Measurements from ENCODE around the gene BEAN1.

The BEAN1 gene

DNA sequence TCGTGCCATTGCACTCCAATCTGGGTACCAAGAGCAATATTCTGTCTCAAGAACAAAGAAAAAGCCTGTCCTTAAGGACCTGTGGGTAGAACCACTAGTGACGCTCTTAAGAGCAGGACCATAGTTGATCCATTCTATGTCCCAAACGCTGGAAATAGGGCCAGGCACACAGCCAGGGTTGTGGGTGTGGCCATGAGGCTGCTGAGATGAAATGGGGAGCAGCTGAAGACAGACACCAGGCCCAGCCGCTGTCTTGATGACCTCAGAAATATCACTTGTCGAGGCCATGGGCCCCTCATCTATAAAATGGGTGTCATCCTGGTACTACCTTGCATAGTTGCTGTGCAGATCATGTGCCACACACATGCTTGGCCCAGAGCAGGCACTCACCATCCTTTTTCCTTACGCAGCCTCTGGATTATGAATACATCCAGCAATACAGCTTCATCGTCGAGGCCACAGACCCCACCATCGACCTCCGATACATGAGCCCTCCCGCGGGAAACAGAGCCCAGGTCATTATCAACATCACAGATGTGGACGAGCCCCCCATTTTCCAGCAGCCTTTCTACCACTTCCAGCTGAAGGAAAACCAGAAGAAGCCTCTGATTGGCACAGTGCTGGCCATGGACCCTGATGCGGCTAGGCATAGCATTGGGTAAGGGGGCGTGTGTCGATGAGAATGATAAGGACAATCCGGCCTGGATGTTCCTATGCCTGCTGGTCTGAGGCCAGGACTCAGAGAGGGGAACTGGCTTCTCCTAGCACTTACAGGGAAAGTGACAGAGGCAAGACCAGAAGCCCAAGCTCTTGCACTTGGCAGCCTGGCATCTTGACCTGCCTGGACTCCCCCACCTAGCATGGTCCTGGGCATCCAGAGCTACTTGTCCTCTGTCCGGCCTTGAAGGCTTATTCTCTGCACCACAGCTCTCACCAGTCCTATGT is 35.1 kb upstream of the BEAN1 start:
- in situ Hi-C loops (cut with MboI; ENCODE audit: low sequenced_read_pairs): no loop called here

DNA sequence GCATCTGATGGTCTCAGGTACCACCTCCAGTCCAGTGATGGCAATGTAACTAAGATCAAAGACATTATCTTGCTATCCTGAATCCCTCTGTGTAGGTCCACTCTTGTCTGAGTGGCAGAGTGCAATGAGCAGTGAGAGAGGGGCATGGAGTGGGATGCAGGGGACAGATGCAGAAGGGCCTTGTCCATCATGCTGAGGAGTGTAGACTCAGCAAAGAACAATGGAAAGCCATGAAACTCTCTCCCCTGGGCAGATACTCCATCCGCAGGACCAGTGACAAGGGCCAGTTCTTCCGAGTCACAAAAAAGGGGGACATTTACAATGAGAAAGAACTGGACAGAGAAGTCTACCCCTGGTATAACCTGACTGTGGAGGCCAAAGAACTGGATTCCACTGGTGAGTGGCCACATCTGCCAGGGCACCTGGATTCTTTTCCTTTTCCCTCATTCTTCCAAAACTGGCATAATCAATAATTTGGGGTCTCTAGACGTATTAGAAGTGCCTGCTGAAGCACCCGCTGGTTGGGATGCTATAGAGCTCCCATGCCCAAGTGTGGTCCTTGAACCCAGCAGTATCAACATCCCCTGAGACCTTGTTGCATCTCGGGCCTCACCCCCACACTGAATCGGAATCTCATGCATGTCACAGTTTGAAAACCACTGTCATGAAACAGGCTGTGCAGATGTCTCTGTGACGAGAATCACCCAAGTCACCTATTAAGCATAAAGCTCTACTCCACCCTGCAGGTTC is 31.1 kb upstream of the BEAN1 start:
- in situ Hi-C loops (cut with MboI; ENCODE audit: low sequenced_read_pairs): no loop called here

DNA sequence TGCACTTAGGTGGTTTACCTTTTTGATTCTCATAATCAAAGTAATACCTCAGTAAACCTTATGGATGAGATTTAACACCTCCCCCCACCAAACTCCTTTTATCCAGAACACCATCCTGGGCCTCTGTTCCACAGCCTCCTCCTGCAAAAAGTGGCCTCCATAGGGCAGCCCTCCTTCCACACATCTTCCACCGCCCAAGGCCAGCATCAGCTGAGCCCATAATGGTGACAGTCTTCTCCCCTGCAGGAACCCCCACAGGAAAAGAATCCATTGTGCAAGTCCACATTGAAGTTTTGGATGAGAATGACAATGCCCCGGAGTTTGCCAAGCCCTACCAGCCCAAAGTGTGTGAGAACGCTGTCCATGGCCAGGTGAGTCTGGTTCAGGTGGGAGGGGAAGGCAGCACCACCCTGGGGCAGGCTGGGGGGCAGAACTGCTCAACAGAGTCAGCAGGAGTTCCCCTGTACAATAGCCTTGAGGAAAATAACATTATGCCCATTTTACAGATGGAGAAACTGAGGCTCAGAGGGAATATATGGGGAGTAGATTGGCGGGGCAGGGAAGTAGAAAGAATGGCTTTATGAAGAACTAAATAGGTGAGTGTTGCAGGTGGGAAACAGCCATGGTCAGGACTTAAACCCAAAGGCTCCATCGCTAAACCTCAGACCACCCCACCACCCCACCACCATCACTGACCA is 29.2 kb upstream of the BEAN1 start:
- in situ Hi-C loops (cut with MboI; ENCODE audit: low sequenced_read_pairs): no loop called here

DNA sequence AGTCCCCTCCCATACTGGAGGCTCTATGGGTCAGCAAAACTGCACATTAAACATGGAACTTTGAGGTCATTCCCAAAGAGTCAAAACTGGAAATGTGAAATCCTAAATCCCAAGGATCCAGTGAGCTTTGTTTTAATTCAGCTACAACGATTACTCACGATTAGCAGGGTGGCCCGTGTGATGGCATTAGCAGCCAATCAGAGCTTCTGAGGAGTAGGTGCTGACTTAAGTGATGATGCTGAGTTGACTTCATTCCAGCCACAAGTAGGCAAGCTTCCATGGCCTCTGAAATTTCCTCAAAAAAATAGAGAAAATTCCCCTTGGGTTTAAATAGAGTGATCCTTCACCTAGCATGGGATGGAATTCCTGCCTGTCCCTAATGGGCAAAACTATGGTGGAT is 28.1 kb upstream of the BEAN1 start:
- in situ Hi-C loops (cut with MboI; ENCODE audit: low sequenced_read_pairs): no loop called here

DNA sequence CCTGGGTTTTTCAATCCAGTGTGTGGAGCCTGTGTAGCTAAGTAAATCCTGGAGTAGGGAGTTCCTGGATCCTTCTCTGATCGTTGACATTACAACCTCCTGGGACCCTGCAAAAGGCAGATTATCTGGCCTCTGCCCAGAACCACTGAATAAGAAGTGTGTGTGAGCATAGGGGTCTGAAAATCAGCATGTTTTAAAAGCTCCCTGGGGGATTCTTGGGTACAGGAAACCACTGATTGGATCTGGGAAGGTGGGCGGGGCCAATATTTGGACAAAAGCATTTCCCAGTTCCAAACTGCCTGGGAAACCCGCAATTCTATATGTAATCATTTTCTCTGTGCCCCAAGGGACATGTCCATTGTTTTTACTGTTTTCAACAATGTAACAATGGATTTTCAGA is 27.2 kb upstream of the BEAN1 start:
- in situ Hi-C loops (cut with MboI; ENCODE audit: low sequenced_read_pairs): loop anchor here (10.0 kb wide), 1 partner anchor 205 kb away; the partner anchor contains the start of gene CMTM3

DNA sequence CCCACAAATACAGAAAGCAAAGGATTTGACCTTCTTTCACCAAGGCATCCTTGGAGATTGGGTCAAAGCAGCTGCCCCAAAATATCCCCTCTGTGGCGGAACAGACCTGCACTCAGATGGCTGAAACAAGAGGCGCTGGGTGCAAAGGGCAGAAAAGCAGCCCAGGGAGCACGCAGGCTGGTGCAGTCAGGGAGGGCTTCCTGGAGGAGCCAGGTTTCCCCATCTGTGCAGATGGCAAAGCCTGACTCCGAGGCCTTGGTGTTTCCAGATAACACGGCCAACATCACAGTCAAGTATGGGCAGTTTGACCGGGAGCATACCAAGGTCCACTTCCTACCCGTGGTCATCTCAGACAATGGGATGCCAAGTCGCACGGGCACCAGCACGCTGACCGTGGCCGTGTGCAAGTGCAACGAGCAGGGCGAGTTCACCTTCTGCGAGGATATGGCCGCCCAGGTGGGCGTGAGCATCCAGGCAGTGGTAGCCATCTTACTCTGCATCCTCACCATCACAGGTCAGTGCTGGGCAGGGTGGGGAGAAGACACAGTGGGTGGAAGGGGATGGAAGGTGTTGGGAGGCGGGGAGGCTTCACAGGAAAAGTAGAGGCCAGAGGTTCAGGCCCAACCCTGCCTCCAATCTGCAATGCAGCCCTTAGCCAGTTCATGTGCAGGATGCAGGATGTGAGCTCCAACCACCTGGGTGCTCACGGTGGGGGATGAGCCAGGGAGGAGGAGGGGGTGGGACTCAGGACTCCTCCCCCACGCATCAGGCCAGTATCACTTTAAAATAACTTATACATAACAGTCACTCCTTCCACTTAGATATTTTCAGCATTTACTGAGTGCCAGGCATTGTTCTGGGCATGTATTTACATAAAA is 26.4 kb upstream of the BEAN1 start:
- in situ Hi-C loops (cut with MboI; ENCODE audit: low sequenced_read_pairs): loop anchor here (10.0 kb wide), 1 partner anchor 204 kb away; the partner anchor contains the start of gene CMTM3

DNA sequence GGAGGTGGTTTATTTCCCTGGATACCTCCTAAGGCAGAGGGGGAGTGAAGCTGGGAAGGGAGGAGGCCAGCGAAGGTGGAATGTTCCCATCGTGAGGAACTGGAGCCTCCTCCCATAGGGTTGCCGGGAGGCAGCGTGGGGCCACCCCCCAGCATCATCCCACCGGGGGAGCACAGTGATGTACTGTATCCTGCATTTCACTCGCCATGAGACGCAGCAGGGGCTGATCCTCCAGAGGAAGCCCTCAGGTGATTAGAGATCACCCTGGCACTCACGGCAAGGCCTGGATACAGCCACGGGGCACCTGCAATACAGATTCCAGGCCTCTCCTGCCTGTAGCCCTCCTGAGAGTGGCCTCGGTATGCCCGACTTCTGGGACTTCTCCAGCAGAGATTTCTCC is 25.5 kb upstream of the BEAN1 start:
- in situ Hi-C loops (cut with MboI; ENCODE audit: low sequenced_read_pairs): loop anchor here (10.0 kb wide), 1 partner anchor 203 kb away; the partner anchor contains the start of gene CMTM3

DNA sequence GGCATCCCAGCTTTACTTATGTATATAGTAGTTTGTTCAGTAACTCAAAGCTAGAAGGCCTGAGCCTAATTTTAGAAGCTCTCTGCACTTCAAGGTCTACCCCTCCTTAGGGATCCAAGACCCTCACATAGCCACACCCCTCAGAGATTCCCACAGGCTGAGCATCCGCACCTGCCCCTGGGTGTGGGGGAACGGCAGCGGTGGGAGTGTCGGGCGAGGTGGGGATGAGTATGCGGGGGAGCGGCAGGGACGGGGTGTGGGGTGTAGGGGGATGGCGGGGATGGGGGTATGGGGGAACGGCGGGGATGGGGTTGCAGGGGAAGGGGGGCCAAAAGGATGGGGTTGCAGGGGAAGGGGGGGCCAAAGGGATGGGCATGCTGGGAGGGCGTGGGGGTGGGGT is 24.9 kb upstream of the BEAN1 start:
- in situ Hi-C loops (cut with MboI; ENCODE audit: low sequenced_read_pairs): loop anchor here (10.0 kb wide), 1 partner anchor 203 kb away; the partner anchor contains the start of gene CMTM3

DNA sequence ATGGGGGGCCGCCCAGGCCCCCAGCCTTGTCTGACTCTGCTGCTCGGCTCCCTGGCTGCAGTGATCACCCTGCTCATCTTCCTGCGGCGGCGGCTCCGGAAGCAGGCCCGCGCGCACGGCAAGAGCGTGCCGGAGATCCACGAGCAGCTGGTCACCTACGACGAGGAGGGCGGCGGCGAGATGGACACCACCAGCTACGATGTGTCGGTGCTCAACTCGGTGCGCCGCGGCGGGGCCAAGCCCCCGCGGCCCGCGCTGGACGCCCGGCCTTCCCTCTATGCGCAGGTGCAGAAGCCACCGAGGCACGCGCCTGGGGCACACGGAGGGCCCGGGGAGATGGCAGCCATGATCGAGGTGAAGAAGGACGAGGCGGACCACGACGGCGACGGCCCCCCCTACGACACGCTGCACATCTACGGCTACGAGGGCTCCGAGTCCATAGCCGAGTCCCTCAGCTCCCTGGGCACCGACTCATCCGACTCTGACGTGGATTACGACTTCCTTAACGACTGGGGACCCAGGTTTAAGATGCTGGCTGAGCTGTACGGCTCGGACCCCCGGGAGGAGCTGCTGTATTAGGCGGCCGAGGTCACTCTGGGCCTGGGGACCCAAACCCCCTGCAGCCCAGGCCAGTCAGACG is 24.4 kb upstream of the BEAN1 start:
- in situ Hi-C loops (cut with MboI; ENCODE audit: low sequenced_read_pairs): loop anchor here (10.0 kb wide), 1 partner anchor 202 kb away; the partner anchor contains the start of gene CMTM3

DNA sequence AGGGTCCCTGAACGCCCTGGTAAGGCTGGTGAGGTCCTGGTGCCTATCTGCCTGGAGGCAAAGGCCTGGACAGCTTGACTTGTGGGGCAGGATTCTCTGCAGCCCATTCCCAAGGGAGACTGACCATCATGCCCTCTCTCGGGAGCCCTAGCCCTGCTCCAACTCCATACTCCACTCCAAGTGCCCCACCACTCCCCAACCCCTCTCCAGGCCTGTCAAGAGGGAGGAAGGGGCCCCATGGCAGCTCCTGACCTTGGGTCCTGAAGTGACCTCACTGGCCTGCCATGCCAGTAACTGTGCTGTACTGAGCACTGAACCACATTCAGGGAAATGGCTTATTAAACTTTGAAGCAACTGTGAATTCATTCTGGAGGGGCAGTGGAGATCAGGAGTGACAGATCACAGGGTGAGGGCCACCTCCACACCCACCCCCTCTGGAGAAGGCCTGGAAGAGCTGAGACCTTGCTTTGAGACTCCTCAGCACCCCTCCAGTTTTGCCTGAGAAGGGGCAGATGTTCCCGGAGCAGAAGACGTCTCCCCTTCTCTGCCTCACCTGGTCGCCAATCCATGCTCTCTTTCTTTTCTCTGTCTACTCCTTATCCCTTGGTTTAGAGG is 23.5 kb upstream of the BEAN1 start:
- in situ Hi-C loops (cut with MboI; ENCODE audit: low sequenced_read_pairs): loop anchor here (10.0 kb wide), 1 partner anchor 201 kb away; the partner anchor contains the start of gene CMTM3

DNA sequence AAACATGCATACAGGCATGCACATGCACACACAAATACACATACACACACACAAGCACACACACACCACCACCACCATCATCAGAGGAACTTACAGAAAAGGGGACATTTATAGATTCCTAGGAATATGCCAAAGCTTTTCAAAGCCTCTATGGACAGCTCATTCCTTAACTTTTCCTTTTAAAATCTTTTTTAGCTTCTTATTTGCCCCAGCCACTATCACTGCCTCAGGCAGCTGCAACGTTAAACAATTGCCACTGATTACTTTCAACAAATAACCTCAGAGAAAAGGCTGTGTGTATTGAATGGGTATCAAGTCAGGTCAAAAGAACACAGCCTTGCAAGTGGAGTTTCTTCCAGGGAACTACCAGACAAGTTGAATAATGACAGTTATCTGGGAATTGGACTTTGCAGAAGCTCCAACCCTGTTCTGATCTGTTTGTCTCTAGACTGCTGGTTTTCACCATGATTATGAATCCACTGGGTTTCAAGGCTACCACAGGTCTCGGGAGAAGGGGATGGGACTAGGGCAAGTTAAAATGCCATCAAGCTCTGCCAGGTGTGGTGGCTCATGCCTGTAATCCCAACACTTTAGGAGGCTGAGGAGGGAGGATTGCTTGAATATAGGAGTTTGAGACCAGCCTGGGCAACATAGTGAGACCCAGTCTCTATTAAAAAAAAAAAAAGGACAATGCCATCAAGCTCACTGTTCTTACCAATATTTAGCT is 21.9 kb upstream of the BEAN1 start:
- in situ Hi-C loops (cut with MboI; ENCODE audit: low sequenced_read_pairs): loop anchor here (10.0 kb wide), 1 partner anchor 200 kb away; the partner anchor contains the start of gene CMTM3

DNA sequence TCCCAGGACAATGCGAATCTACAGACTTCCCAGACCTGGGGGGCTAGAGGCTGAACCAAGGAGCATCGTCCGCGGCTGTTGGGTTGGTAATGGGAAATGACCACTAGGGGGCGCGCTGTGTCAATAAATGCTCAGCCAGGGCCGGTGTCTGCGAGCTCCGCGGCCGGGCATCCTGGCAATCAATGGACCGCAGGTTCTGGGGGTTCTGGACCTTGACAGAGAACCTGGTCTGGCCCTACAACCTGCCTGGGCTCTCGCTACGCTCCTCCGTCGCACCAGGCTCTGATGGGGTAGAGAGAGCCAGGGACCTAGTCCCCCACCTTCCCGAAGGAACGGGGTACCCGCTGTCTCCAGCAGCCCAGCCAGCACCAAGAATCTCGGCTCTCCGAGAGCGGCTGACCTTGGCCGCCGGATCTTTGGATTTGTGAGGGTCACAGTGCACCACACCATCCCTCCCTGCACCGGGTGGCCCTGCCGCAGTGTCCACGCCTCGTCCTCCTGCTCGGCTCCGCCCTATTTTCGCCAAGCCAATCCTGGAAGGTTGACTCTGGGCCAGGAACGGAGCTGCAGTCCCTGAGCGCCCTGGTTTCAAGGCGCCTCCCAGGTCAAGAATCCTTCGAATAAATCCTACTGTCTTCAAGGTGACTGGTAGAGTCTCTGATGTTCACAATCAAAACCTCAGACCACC is 20.4 kb upstream of the BEAN1 start:
- in situ Hi-C loops (cut with MboI; ENCODE audit: low sequenced_read_pairs): loop anchor here (10.0 kb wide), 1 partner anchor 198 kb away; the partner anchor contains the start of gene CMTM3

DNA sequence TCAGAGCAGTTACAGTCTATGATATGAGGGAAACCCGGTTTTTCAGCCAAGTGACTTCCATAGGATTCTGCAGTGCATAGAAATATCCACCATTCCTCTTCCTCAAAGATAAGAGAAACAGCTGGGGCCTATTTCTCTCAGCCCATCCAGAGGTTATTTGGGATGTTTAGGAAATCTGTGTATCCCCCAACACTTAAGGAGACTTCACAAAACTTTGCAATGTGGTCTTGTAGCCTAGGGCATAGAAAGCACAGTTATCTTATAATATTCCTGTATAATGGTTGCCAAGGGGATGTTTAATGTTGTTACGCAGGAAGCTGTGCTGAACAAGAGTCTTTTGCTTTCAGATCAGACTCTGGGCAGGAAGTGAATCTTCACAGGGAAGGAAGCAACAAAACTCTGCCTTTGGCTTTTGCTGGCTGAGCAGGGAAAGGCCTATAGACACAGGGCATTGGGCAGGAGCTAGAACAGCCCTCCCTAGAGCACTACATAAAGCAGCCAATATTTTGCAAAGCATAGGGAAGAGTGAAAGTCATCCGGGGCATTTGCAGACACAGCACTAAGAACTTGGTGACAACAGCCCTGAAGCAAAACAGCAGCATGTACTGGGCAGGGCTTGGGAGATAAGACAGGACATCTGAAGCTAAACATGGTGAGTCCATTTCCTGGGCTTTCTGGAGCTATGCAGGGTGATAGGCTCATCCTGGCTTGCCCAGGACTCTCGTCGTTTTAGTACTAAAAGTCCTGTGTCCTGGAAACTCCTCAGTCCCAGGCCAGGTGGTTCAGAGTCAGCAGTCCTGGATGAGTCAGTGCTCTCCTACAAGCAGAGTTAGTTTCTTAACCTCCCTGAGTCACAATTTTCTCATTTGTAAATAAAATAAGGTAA is 18.7 kb upstream of the BEAN1 start:
- in situ Hi-C loops (cut with MboI; ENCODE audit: low sequenced_read_pairs): loop anchor here (10.0 kb wide), 1 partner anchor 196 kb away; the partner anchor contains the start of gene CMTM3

DNA sequence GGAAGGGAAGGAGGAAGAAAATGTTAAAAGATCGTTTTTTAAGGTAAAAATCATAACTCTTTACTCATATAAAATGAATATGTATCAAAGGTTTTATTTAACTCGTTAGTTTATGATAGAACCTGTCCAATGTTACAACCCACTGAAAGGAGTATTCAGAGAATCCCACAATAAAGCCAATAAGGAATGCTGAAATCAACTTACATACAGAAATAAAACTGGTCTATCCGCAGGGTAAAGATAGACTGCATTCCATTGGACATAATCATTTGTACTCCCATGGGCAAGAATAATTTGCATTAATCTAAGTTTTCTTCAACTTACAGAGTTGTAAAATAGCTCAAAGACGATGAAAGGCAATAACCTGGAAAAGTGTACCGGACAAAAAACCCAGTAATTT is 17.9 kb upstream of the BEAN1 start:
- in situ Hi-C loops (cut with MboI; ENCODE audit: low sequenced_read_pairs): loop anchor here (10.0 kb wide), 1 partner anchor 196 kb away; the partner anchor contains the start of gene CMTM3

DNA sequence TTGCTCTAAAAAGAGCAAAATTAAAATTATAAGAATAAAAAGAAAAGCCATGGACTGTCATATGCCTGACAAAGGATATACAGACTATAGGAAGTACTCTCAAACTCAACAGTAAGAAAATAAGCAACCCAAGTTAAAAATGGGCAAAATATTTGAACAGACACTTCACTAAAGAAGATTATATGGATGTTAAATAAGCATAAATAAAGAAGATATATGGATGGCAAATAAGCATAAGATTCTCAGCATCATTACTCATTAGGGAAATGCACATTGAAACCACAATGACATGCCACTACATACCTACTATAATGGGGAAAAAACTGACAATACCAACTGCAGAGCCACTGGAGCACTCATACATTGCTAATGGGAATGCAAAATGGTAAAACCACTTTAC is 14.9 kb upstream of the BEAN1 start:
- in situ Hi-C loops (cut with MboI; ENCODE audit: low sequenced_read_pairs): no loop called here

DNA sequence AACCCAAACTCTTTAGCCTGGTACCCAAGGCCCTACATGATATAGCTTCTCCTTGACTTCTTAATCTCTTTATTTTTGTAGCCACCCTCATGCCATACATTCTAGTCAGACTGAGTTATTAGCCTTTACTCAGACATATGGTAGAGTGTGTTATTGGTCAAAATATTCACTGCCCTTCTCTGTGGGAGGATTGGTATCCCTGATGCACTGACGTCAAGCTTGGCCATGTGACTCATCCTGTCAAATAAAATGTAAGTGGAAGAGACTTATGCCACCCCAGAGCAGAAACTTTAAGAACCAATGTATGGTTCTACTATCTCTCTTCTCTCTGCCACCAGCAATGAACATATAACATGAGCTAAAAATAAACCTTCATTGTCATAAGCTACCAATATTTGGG is 12.2 kb upstream of the BEAN1 start:
- in situ Hi-C loops (cut with MboI; ENCODE audit: low sequenced_read_pairs): no loop called here

DNA sequence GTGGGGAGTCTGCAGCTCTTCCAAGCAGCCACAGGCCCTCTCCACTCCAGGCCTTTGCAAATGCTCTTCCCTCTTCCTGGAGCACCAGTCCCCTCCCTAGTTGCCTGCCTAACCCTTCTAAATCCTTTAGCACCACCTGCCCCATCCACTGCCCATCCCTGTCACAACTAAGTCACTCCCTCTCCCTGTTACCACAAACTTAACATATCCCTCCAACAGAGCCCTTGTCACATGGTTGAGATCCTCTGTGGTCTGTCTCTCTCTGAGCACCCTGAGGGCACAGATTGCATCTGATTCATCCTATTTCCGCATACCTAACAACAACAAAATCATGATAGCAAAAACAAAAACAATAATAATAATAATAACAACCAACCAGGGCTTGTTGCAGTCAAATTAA is 11.0 kb upstream of the BEAN1 start:
- in situ Hi-C loops (cut with MboI; ENCODE audit: low sequenced_read_pairs): no loop called here

Measured in HL-60/S4 treated with phorbol 12-myristate 13-acetate at 8.2 ng/mL for 4 days and 3 days (cell line).